NB4 (cell line): ENCODE results near the gene FAM3C.

ENCODE experiments used
- DNase-seq: peaks from one replicate; pipeline ENCODE4 v3.0.0; 2010; ENCODE audit warnings: low read depth
- H3K4me3 ChIP-seq: one replicate; pipeline ENCODE4 v1.5.1; 2011; ENCODE audit warnings: mild to moderate bottlenecking, low read depth, low read length, moderate library complexity
- MYC ChIP-seq: IDR thresholded peaks from 2 replicates; pipeline ENCODE4 v1.6.1; 2011; ENCODE audit warnings: low read depth, low read length
- POLR2A ChIP-seq: IDR thresholded peaks from 2 replicates; pipeline ENCODE4 v1.6.1; 2011; ENCODE audit warnings: mild to moderate bottlenecking; ENCODE audit not compliant: insufficient read length; ENCODE audit errors: extremely low read depth
- TF ChIP-seq, protein P1 (sequence below): IDR thresholded peaks from 2 replicates; pipeline ENCODE4 v1.6.1; 2011; ENCODE audit warnings: low read depth, low read length
- TF ChIP-seq, protein P2 (sequence below): IDR thresholded peaks from one replicate; pipeline ENCODE4 v1.5.1; 2012; ENCODE audit warnings: low read depth, low read length

Gene FAM3C

DNA sequence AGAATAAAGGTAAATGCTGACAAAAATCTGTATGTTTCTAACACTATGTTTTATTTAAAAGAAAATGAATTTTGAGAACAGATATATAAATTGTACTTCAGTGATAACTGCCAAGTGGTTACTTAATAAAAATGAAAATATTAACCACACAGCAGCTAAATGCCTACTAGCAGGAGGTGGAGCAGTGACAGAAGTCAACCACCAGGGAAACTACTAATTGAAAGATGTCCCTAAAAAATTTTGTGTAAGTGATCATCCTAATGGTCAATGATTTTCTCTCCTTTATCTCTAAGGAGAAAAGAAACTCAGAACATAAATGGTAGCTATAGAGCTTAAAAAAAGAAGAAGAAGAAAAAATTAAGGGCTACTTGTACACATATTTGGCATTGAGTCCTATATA lies 44.4 kb downstream of the FAM3C start:
- no peak for DNase-seq
- TF ChIP-seq, protein P1, sequence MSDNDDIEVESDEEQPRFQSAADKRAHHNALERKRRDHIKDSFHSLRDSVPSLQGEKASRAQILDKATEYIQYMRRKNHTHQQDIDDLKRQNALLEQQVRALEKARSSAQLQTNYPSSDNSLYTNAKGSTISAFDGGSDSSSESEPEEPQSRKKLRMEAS: no peak
- TF ChIP-seq MYC (no peak), POLR2A (no peak)
- TF ChIP-seq, protein P2, sequence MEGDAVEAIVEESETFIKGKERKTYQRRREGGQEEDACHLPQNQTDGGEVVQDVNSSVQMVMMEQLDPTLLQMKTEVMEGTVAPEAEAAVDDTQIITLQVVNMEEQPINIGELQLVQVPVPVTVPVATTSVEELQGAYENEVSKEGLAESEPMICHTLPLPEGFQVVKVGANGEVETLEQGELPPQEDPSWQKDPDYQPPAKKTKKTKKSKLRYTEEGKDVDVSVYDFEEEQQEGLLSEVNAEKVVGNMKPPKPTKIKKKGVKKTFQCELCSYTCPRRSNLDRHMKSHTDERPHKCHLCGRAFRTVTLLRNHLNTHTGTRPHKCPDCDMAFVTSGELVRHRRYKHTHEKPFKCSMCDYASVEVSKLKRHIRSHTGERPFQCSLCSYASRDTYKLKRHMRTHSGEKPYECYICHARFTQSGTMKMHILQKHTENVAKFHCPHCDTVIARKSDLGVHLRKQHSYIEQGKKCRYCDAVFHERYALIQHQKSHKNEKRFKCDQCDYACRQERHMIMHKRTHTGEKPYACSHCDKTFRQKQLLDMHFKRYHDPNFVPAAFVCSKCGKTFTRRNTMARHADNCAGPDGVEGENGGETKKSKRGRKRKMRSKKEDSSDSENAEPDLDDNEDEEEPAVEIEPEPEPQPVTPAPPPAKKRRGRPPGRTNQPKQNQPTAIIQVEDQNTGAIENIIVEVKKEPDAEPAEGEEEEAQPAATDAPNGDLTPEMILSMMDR: no peak
- H3K4me3 ChIP-seq: no peak overlapping the region

DNA sequence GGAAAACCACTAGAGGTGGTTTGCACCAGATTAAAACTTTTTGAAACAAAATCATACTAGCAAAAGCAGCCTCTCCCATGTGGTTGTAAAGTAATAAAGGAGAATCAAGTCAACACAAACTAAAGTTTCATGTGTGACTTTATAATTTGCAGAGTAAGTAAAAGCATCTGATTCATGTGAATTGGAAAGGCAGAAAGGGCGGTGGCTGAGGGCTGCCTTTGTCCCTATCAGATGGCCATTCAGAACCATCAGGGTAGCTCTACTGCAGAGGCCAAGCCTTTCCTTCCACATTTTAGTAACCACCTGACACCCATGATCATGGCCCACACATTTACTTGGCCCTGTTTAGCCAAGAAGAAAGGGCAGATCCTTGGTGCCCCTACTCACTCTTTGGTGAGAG lies 51.6 kb downstream of the FAM3C start:
- no peak for DNase-seq

DNA sequence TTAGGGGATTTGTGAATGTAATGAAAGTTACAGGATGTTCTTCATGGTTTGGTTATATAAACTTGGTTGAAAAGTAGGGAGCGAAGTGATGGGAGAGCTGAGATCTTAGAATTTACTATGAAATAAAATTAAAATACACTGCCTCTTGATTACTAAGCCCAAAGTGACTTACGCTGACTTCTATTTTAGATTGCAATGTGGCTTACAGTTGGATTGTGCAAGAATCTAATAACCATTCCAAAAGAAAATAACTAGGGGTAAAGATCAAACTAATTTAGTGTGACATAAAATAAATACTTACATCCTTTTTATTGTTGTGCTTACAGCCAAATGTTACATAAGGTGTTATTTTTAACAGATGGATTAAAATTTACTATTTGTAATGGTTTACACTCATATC lies 52.0 kb downstream of the FAM3C start:
- TF ChIP-seq, protein P1: no peak
- TF ChIP-seq, protein P2: no peak
- TF ChIP-seq MYC: no peak
- no peak for TF ChIP-seq POLR2A
- DNase-seq: no peak

More for the DNA sequence above, 51.6 kb downstream of the FAM3C start:
- no peak overlapping the region for H3K4me3 ChIP-seq
- TF ChIP-seq MYC (no peak), POLR2A (no peak)
- TF ChIP-seq, protein P1: no peak
- TF ChIP-seq, protein P2: no peak

DNA sequence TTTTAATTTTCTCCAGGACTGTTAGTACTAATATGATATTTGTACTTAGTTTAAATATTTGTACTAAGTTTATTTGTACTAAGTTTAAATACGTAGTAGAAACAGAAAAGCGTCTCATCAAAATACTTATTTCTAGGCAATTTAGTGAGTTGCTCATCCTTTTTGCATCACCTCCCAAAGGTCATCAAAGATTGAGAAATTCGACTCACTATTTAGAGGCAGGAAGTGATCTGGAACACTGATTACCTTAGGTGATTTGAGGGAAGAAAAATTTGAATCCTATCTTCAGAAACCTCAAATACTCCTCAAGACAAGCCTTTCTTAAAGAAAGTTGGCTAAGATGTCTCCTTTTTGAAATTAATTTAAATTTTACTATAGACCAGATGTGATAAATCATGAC lies 52.8 kb downstream of the FAM3C start:
- H3K4me3 ChIP-seq: no peak overlapping the region
- TF ChIP-seq, protein P1: no peak
- no peak for TF ChIP-seq MYC
- TF ChIP-seq POLR2A: no peak
- TF ChIP-seq, protein P2: no peak
- DNase-seq: no peak

More for the DNA sequence above, 52.0 kb downstream of the FAM3C start:
- no peak overlapping the region for H3K4me3 ChIP-seq

DNA sequence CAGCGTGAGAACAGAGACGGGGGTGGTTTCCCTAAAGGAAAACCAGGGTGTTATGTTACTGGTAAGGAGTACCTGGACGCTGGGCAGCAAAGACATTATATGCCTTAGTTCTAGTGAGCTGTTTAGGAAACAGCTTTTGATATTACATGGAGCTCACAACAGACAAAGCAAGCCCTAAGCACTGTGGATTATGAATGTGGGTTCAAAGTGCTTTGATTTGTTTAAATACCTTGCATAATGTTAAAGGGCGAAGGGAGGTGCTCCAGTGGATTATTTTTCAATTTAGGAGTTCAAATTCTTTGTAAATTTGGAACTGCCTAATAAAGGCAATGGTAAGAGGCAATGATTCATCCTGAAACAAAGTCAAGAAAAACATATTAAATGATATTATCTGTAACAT lies 53.5 kb downstream of the FAM3C start:
- no peak for DNase-seq
- TF ChIP-seq MYC (no peak), POLR2A (no peak)
- TF ChIP-seq, protein P2: no peak
- TF ChIP-seq, protein P1: no peak

DNA sequence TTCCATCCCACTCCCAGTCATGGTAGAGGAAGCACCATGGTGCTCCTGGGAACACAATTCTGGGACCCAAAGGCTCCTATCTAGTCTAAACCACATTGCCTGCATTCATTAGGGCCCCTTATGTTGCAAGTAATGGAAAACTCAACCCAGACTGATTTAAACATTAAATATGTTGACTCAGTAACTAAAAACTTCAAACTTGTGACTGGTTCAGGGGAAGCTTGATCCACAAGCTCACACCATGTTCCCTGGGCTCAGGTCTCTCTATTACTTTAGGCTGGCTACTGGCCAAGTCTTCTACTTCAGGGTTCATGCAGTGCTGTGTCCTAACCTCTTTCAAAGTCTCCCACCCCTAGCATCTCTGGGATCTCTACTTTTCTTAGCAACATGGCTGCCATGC lies 54.2 kb downstream of the FAM3C start:
- TF ChIP-seq, protein P2: no peak
- TF ChIP-seq POLR2A: no peak
- TF ChIP-seq, protein P1: no peak
- TF ChIP-seq MYC: no peak
- no peak for DNase-seq
- H3K4me3 ChIP-seq: no peak overlapping the region

More for the DNA sequence above, 53.5 kb downstream of the FAM3C start:
- no peak overlapping the region for H3K4me3 ChIP-seq
